Activated T-cell treated with anti-CD3 and anti-CD28 coated beads, Interleukin-2, amount 50 U/mL, for 72 hours (primary cell): ENCODE results near the gene LGALS16. TPM values are rescaled to one million over a fixed set of nuclear protein-coding genes. Genes with fewer than 3 reads are reported as not detected.
"Not testable (repeated sequence)": the region's sequence is repeated elsewhere in the genome, so short reads cannot be mapped to it uniquely, and the experiment has no call there.

Experiments
- ATAC-seq, 2 donors: fragments of 150-1000 bp; cut with Tn5 transposase; replicated peaks in 1 of 2; 2 replicates each; pipeline ENCODE4 v1.10.0; 2021; ENCODE audit warnings: moderate library complexity in 2 of 2, mild to moderate bottlenecking in 1 of 2
- DNase-seq, 2 donors: peaks; one replicate each; pipeline ENCODE4 v3.0.0; 2021 to 2022; ENCODE audit warnings: mixed read lengths in 1 of 2
- H3K27ac Mint-ChIP-seq: one replicate; pipeline ENCODE4 v1.8.0; 2022; ENCODE audit warnings: mild to moderate bottlenecking, moderate library complexity, mixed read lengths
- H3K27me3 Mint-ChIP-seq: one replicate; pipeline ENCODE4 v1.8.0; 2022; ENCODE audit warnings: low read depth, mixed read lengths
- H3K36me3 Mint-ChIP-seq, 2 donors: one replicate each; pipeline ENCODE4 v1.8.0; 2022; ENCODE audit warnings: mixed read lengths in 2 of 2, mild to moderate bottlenecking in 1 of 2; ENCODE audit not compliant: insufficient read depth in 2 of 2
- H3K4me1 Mint-ChIP-seq: one replicate; pipeline ENCODE4 v1.8.0; 2022; ENCODE audit warnings: low read depth, mixed read lengths
- H3K4me3 Mint-ChIP-seq, 2 donors: one replicate each; pipeline ENCODE4 v1.8.0; 2022; ENCODE audit warnings: mild to moderate bottlenecking in 2 of 2, mixed read lengths in 2 of 2, moderate library complexity in 2 of 2
- H3K9me3 Mint-ChIP-seq, 2 donors: one replicate each; pipeline ENCODE4 v1.8.0; 2022; ENCODE audit warnings: mixed read lengths in 2 of 2
- total RNA-seq, 2 donors: library from RNA; stranded (reverse); gene quantifications; one replicate each; pipeline ENCODE4 v1.2.3, GENCODE V29; 2022

LGALS16 gene
- total RNA-seq, 2 donors from 2014 or later, result not detected

DNA sequence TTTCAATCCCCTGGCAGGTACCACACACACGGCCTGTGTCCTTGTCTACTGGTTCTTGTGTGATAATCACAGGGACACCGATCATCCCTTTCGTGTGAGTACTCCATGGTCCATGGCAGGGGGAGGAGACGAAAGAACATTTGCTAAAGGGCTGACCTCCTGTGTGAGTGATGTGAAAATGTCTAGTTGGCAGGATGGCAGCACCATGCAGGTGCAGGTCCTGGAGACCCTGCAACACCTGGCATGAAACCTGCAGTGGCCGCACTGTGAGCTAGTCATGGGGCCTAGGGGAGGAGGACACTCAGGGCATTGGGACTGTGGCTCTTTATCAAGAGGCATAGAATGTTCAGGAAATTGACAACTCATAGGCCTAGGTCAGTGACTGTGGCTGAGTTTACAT, 25.7 kb downstream of the LGALS16 start:
- DNase-seq (no peak), ATAC-seq (no peak)
- Mint-ChIP-seq H3K4me1 (peaks cover 36% of the 10 kb centered on the region), H3K36me3 (peaks cover 0 to 3% of the 10 kb centered on the region in 2 donors), H3K4me3 (no peak overlapping the region), H3K27ac (no peak overlapping the region), H3K27me3 (no peaks in the 10 kb centered on the region), H3K9me3 (peaks cover 0 to 1% of the 10 kb centered on the region in 2 donors)

- Mint-ChIP-seq H3K36me3 (peaks cover 3% of the 10 kb centered on the region in 2 donors), H3K4me1 (peaks cover 16% of the 10 kb centered on the region), H3K27ac (no peak overlapping the region), H3K4me3 (no peak overlapping the region), H3K9me3 (peaks cover 0 to 2% of the 10 kb centered on the region in 2 donors), H3K27me3 (peaks cover 2% of the 10 kb centered on the region)
- no peak for DNase-seq
- no peak for ATAC-seq
These were observed 28.6 kb downstream of the LGALS16 start for GRCh38 chr19:39684267-39684666.

GRCh38 chr19:39686739-39687138, 31.0 kb downstream of the LGALS16 start:
- DNase-seq (no peak), ATAC-seq (no peak)
- Mint-ChIP-seq H3K27ac (no peak overlapping the region), H3K4me1 (peaks cover 2% of the 10 kb centered on the region), H3K4me3 (no peak overlapping the region), H3K36me3 (peaks cover 1 to 3% of the 10 kb centered on the region in 2 donors), H3K27me3 (peaks cover 19% of the 10 kb centered on the region), H3K9me3 (peaks cover 0 to 2% of the 10 kb centered on the region in 2 donors)

DNA sequence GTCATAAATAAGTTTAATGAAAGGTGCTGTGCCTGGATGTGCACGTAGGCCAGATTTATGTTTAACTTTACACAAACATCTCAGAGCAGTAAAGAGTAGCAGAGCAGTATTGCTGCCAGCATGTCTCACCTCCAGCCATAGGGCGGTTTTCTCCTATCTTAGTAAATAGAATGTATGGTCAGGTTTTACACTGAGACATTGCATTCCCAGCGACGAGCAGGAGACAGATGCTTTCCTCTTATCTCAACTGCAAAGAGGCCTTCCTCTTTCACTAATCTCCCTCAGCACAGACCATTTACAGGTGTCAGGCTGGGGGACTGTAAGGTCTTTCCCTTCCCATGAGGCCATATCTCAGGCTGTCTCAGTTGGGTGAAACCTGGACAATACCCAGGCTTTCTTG, 32.9 kb downstream of the LGALS16 start:
- Mint-ChIP-seq H3K27me3 (peaks cover 26% of the 10 kb centered on the region), H3K4me1 (peaks cover 16% of the 10 kb centered on the region)
- not testable (repeated sequence) for H3K4me3 Mint-ChIP-seq, ATAC-seq, H3K27ac Mint-ChIP-seq, DNase-seq, H3K36me3 Mint-ChIP-seq, H3K9me3 Mint-ChIP-seq

DNA sequence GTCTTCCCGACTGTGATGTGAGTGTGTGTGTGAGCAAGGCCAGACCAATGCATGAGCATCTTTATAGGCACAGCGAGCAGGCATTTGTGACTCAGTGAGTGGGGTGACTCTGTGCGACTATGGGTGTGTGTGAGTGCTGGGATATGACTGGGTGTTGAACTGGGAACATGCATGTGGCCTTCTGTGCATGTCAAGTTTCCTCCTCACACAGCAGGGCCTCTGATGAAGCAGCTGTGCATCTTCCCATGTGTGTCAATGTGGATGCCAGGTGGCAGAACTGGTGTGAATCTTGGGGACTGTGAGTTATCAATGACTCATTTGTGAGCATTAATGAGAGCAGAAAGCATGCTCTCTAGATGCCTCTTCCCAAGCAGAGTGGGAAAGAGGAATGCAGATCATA, 36.5 kb downstream of the LGALS16 start:
- Mint-ChIP-seq H3K4me1 (peaks cover 23% of the 10 kb centered on the region), H3K27me3 (peaks cover 44% of the 10 kb centered on the region), H3K9me3 (no peaks in the 10 kb centered on the region), H3K4me3 (no peak overlapping the region), H3K36me3 (peaks cover 0 to 3% of the 10 kb centered on the region in 2 donors), H3K27ac (no peak overlapping the region)
- ATAC-seq (peak; percentile 70 to 80), DNase-seq (no peak)

DNA sequence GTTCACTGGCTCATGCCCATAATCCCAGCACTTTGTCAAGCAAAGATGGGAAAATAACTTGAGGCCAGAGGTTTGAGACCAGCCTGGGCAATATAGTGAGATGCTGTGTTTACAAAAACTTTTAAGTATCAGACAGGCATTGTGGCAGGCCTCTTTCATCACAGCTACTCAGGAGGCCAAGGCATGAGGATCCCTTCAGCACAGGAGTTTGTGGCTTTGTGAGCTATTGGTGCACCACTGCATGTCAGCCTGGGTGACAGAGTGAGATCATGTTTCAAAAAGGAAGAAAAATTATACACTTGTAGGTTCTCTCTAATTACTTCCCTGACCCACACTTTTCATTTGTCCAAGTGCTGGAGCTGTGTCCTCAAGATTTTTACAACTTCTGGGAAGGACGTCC, 37.1 kb downstream of the LGALS16 start:
- H3K4me1 Mint-ChIP-seq, result peaks cover 25% of the 10 kb centered on the region
- no peak overlapping the region for H3K27ac Mint-ChIP-seq
- ATAC-seq, result peak in 1 of 2 donors; percentile 22
- peaks cover 0 to 3% of the 10 kb centered on the region in 2 donors for H3K36me3 Mint-ChIP-seq
- no peak for DNase-seq
- H3K27me3 Mint-ChIP-seq, result peaks cover 50% of the 10 kb centered on the region
- H3K4me3 Mint-ChIP-seq, result no peak overlapping the region
- H3K9me3 Mint-ChIP-seq, result no peaks in the 10 kb centered on the region

- DNase-seq, result no peak
- H3K9me3 Mint-ChIP-seq, result no peaks in the 10 kb centered on the region
- H3K27ac Mint-ChIP-seq, result no peak overlapping the region
- peaks cover 55% of the 10 kb centered on the region for H3K27me3 Mint-ChIP-seq
- H3K4me3 Mint-ChIP-seq, result no peak overlapping the region
- ATAC-seq, result no peak
- H3K36me3 Mint-ChIP-seq, result no peaks in the 10 kb centered on the region
- peaks cover 35% of the 10 kb centered on the region for H3K4me1 Mint-ChIP-seq
These were observed 40.0 kb downstream of the LGALS16 start for GRCh38 chr19:39695759-39696158.

GRCh38 chr19:39696387-39696786, 40.7 kb downstream of the LGALS16 start:
- ATAC-seq (peak; percentile 34 to 66), DNase-seq (no peak)
- Mint-ChIP-seq H3K27ac (no peak overlapping the region), H3K9me3 (no peaks in the 10 kb centered on the region), H3K36me3 (no peaks in the 10 kb centered on the region), H3K27me3 (peaks cover 58% of the 10 kb centered on the region), H3K4me1 (peaks cover 35% of the 10 kb centered on the region), H3K4me3 (no peak overlapping the region)

DNA sequence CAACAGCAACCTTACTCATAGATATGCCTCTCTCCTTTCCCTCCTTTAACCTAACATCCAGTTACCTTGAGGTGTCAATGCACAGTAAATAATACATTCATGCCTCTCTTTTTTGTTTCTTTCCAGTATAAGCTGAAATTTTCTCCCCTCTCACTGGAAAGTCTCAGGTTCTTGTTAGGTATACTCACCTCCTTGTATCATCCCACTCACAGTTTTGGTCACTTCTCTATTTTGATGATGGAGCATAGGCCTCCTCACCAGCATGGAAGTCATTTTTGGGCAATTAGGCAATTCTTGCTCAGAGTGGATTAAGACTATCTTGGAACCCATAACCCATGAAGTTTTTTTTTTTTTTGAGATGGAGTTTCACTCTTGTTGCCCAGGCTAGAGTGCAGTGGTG, 42.8 kb downstream of the LGALS16 start:
- Mint-ChIP-seq H3K27ac (no peak overlapping the region), H3K9me3 (no peaks in the 10 kb centered on the region), H3K4me1 (peaks cover 19% of the 10 kb centered on the region), H3K36me3 (no peaks in the 10 kb centered on the region), H3K4me3 (no peak overlapping the region), H3K27me3 (peaks cover 56% of the 10 kb centered on the region)
- ATAC-seq (no peak), DNase-seq (no peak)

DNA sequence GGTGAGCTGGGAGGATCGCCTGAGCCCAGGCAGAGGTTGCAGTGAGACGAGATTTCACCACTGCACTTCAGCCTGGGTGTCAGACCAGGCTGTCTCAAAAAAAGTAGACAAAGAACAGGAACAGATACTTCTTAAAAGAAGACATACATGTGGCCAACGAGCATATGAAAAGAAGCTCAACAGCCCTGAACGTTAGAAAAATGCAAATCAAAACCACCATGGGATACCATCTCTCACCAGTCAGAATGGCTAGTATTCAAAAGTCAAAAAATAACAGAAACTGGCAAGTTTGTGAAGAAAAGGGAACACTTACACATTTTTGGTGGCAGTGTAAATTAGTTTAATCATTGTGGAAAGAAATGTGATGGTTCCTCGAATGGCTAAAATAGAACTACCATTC, 45.6 kb downstream of the LGALS16 start:
- H3K27me3 Mint-ChIP-seq, result peaks cover 46% of the 10 kb centered on the region
- ATAC-seq (no peak), DNase-seq (no peak)
- H3K4me1 Mint-ChIP-seq, result peaks cover 41% of the 10 kb centered on the region
- H3K9me3 Mint-ChIP-seq, result peaks cover 0 to 2% of the 10 kb centered on the region in 2 donors
- no peak overlapping the region for H3K4me3 Mint-ChIP-seq
- no peak overlapping the region for H3K27ac Mint-ChIP-seq
- H3K36me3 Mint-ChIP-seq, result peaks cover 0 to 2% of the 10 kb centered on the region in 2 donors

DNA sequence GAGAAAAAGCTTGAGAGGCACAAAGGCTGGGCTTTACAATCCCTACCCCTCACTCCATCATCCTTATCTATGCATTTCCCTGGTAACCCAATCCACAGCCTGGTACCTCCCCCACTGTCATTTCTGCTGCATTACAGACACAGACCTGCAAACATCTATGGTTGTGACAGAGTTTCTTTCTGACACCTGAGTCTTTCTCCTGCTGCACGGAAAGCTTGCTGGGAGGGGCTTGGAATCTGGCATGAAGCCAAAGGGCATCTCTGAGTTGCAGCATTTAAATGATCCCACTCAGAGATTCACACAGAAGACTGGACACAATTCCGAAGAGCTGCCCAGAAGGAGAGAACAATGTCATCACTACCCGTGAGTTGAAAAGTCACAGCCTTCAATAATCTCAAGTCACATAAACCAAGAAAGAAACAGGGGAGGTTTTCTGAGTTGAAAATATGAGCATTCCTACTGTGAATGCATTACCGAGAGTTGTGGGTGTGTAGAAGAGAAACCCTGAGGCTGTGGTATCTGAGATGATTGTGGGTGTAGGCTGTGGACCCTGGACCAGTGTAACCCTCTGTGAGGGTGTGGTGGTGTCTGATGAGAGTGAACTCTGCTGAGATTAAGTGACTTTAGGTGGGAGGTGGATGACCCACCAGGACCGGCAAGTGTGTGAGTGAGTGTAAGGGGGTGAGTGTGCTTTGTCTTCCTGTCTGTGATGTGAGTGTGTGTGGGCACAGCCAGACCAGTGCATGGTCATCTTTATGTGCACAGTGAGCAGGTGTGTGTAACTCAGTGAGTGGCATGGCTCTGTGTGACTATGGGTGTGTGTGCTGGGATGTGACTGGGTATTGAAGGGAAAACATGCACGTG, 48.7 kb downstream of the LGALS16 start, which contains the start of gene LGALS14:
Gene LGALS14 (plus strand): TSS at position 301 of the 864 bp plus-strand sequence. CDS start 48 bp downstream, at position 349.
- ATAC-seq (peak; percentile 83 to 89), DNase-seq (peak; percentile 46 to 49)
- Mint-ChIP-seq H3K27me3 (peaks cover 19% of the 10 kb centered on the region), H3K36me3 (peaks cover 7 to 8% of the 10 kb centered on the region in 2 donors), H3K27ac (peak within 1 kb of the TSS; percentile 53), H3K4me1 (peaks cover 39% of the 10 kb centered on the region), H3K4me3 (peak within 1 kb of the TSS; percentile 65 to 83), H3K9me3 (peaks cover 0 to 2% of the 10 kb centered on the region in 2 donors)

DNA sequence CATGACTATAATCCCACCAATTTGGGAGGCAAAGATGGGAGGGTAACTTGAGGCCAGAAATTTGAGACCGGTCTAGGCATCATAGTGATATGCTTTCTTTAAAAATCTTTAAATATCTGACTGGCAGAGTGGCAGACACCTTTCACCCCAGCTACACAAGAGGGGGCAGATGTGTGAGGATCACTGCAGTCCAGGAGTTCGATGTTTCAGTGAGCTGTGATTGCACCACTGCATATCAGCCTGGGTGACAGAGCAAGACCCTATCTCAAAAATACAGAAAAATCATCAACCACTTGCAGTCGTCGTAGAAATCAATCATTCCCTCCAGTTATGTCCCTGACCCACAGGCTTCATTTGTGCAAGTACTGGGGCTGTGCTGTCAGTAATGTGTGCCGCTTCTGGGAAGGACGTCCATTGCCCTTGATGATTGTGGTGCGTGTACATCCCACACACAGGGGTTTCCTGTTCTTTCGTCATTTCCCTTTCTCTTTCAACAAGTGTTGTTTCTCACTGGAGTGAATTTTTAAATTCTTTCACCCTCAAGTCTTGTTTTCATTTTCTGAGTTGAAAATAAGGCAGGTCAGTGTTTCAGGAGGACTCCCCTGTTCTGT, 50.0 kb downstream of the LGALS16 start:
- peak; percentile 57 to 60 for DNase-seq
- H3K4me1 Mint-ChIP-seq, result peaks cover 52% of the 10 kb centered on the region

GRCh38 chr19:39708594-39708993, 52.9 kb downstream of the LGALS16 start:
- DNase-seq (no peak), ATAC-seq (no peak)
- Mint-ChIP-seq H3K27me3 (peaks cover 6% of the 10 kb centered on the region), H3K9me3 (peaks cover 0 to 2% of the 10 kb centered on the region in 2 donors), H3K36me3 (peaks cover 7 to 8% of the 10 kb centered on the region in 2 donors), H3K27ac (no peak overlapping the region), H3K4me1 (peaks cover 53% of the 10 kb centered on the region), H3K4me3 (no peak overlapping the region)

More for the DNA sequence above, 50.0 kb downstream of the LGALS16 start:
- Mint-ChIP-seq H3K27ac (peak overlapping the region; percentile 53), H3K27me3 (peaks cover 14% of the 10 kb centered on the region), H3K36me3 (peaks cover 7 to 8% of the 10 kb centered on the region in 2 donors), H3K9me3 (peaks cover 0 to 2% of the 10 kb centered on the region in 2 donors), H3K4me3 (peak overlapping the region; percentile 65 to 83)
- ATAC-seq, result peak; percentile 61 to 70
